H1 (cell line): ENCODE results near the gene PALM. TPM values are rescaled to one million over a fixed set of nuclear protein-coding genes. Genes with fewer than 3 reads are reported as not detected.
"Not testable (repeated sequence)": the region's sequence is repeated elsewhere in the genome, so short reads cannot be mapped to it uniquely, and the experiment has no call there.

Experiments used
- CTCF ChIA-PET: fragments of 300-600 bp; sonication (Branson Sonifier 250); formaldehyde crosslinking; loops from one replicate; lab custom pipeline; 2021; ENCODE audit not compliant: partially characterized antibody; lab: Charles Lee
- POLR2A ChIA-PET: fragments of 300-600 bp; sonication (Branson Sonifier 250); formaldehyde crosslinking; loops from one replicate; lab custom pipeline; 2021; ENCODE audit warnings: inconsistent platforms; ENCODE audit not compliant: partially characterized antibody; lab: Charles Lee
- DNase-seq, 2 experiments: peaks; one replicate each; pipeline versions ENCODE4 v3.0.0 to v3.0.0-alpha.2; 2010 to 2022; ENCODE audit warnings: low spot score in 2 of 2, low read depth in 1 of 2, mixed read lengths in 1 of 2
- FAIRE-seq: peaks from 2 replicates; lab custom pipeline; 2011; peaks lifted over from hg19 to GRCh38; lab: Jason Lieb, UNC
- H2AFZ ChIP-seq: 2 replicates; pipeline ENCODE4 v1.8.1; 2012; ENCODE audit warnings: low read length, inconsistent platforms
- H2AK5ac ChIP-seq: 2 replicates; pipeline ENCODE4 v1.6.1; 2013; ENCODE audit warnings: low read depth, low read length
- H2BK120ac ChIP-seq: replicated peaks from 2 replicates; pipeline ENCODE3; 2013; ENCODE audit warnings: low read depth, low read length, inconsistent platforms
- H2BK12ac ChIP-seq: 2 replicates; pipeline ENCODE4 v1.6.1; 2013; ENCODE audit warnings: low read depth, low read length
- H2BK15ac ChIP-seq: 2 replicates; pipeline ENCODE4 v1.6.1; 2013; ENCODE audit warnings: low read length
- H2BK20ac ChIP-seq: 2 replicates; pipeline ENCODE4 v1.6.1; 2013; ENCODE audit warnings: low read length
- H2BK5ac ChIP-seq: 2 replicates; pipeline ENCODE4 v1.6.1; 2013; ENCODE audit warnings: low read depth, low read length
- H3K14ac ChIP-seq: 2 replicates; pipeline ENCODE4 v1.6.1; 2013; ENCODE audit warnings: inconsistent platforms; ENCODE audit not compliant: insufficient read length
- H3K18ac ChIP-seq: 2 replicates; pipeline ENCODE4 v1.6.1; 2013; ENCODE audit warnings: low read length; ENCODE audit errors: extremely low read depth
- H3K23ac ChIP-seq: 2 replicates; pipeline ENCODE4 v1.6.1; 2013; ENCODE audit warnings: inconsistent platforms; ENCODE audit not compliant: insufficient read length
- H3K23me2 ChIP-seq: 2 replicates; pipeline ENCODE4 v1.6.1; 2013; ENCODE audit warnings: low read depth, low read length
- H3K27ac ChIP-seq: 2 replicates; pipeline ENCODE4 v1.6.1; 2011; ENCODE audit warnings: low read depth, low read length, inconsistent platforms
- H3K27me3 ChIP-seq, 4 experiments: replicated peaks in 1 of 4; 1 replicate in 1 of 4; 2 replicates in 3 of 4; pipeline versions ENCODE4 v1.6.1 to v1.8.1; 2011 to 2013; ENCODE audit warnings: low read length in 3 of 4, mild to moderate bottlenecking in 3 of 4, inconsistent platforms in 2 of 4, mixed read lengths in 2 of 4, moderate library complexity in 1 of 4; ENCODE audit not compliant: control insufficient read depth in 3 of 4, insufficient read depth in 3 of 4; ENCODE audit errors: extremely low read depth in 1 of 4
- H3K36me3 ChIP-seq, 4 experiments: 2 replicates each; pipeline versions ENCODE4 v1.6.1 to v1.8.1; 2011 to 2013; ENCODE audit warnings: mild to moderate bottlenecking in 4 of 4, low read length in 3 of 4, moderate library complexity in 2 of 4, control low read depth in 1 of 4, inconsistent platforms in 1 of 4; ENCODE audit not compliant: insufficient read depth in 4 of 4, control insufficient read depth in 2 of 4
- H3K4ac ChIP-seq: replicated peaks from 2 replicates; pipeline ENCODE3; 2013; ENCODE audit warnings: low read length, low read depth, mixed read lengths, inconsistent platforms; ENCODE audit not compliant: insufficient read length
- H3K4me1 ChIP-seq, 4 experiments: replicated peaks in 1 of 4; 1 replicate in 1 of 4; 2 replicates in 3 of 4; pipeline versions ENCODE4 v1.6.1 to v1.8.1; 2011 to 2013; ENCODE audit warnings: low read length in 3 of 4, inconsistent platforms in 2 of 4, mixed read lengths in 1 of 4; ENCODE audit not compliant: insufficient read depth in 4 of 4, control insufficient read depth in 3 of 4
- H3K4me2 ChIP-seq, 2 experiments: 2 replicates each; pipeline versions ENCODE4 v1.6.1 to v1.8.1; 2011 to 2013; ENCODE audit warnings: low read depth in 2 of 2, low read length in 2 of 2, control low read depth in 1 of 2, inconsistent platforms in 1 of 2, mild to moderate bottlenecking in 1 of 2; ENCODE audit not compliant: insufficient read depth in 1 of 2
- H3K4me3 ChIP-seq, 4 experiments: fragments of 200-600, 300-600 bp in 1 of 4; sonication (generic), shearing (Covaris generic), sonication (Bioruptor Twin) in 1 of 4; 2 replicates each; pipeline versions ENCODE4 v1.5.1 to v1.8.1; 2011 to 2016; ENCODE audit warnings: low read length in 4 of 4, low read depth in 3 of 4, control low read depth in 2 of 4, inconsistent platforms in 2 of 4, mild to moderate bottlenecking in 2 of 4, mixed read lengths in 1 of 4, moderate library complexity in 1 of 4; ENCODE audit not compliant: insufficient read depth in 2 of 4; ENCODE audit errors: extremely low read depth in 1 of 4
- H3K56ac ChIP-seq: replicated peaks from 2 replicates; pipeline ENCODE3; 2013; ENCODE audit warnings: low read depth, mild to moderate bottlenecking, mixed read lengths, low read length, inconsistent platforms; ENCODE audit not compliant: insufficient read length
- H3K79me1 ChIP-seq: 2 replicates; pipeline ENCODE4 v1.6.1; 2013; ENCODE audit warnings: low read depth, low read length, control low read depth
- H3K79me2 ChIP-seq, 2 experiments: 2 replicates each; pipeline versions ENCODE4 v1.6.1 to v1.8.1; 2012 to 2013; ENCODE audit warnings: low read length in 2 of 2, mild to moderate bottlenecking in 2 of 2, inconsistent platforms in 1 of 2; ENCODE audit not compliant: insufficient read depth in 2 of 2, control insufficient read depth in 1 of 2
- H3K9ac ChIP-seq, 4 experiments: replicated peaks in 1 of 4; 1 replicate in 1 of 4; 2 replicates in 3 of 4; pipeline versions ENCODE4 v1.6.1 to v1.8.1; 2011 to 2013; ENCODE audit warnings: low read depth in 3 of 4, low read length in 3 of 4, control low read depth in 2 of 4, mild to moderate bottlenecking in 2 of 4, moderate library complexity in 2 of 4, inconsistent platforms in 1 of 4; ENCODE audit errors: extremely low read depth in 1 of 4
- H3K9me3 ChIP-seq, 2 experiments: 2 replicates each; pipeline versions ENCODE4 v1.6.1 to v1.8.1; 2012 to 2013; ENCODE audit warnings: mild to moderate bottlenecking in 2 of 2, moderate library complexity in 2 of 2, control low read depth in 1 of 2, inconsistent platforms in 1 of 2, low read depth in 1 of 2, low read length in 1 of 2, mixed read lengths in 1 of 2; ENCODE audit not compliant: insufficient read depth in 2 of 2
- H4K20me1 ChIP-seq, 2 experiments: replicated peaks in 1 of 2; 2 replicates each; pipeline versions ENCODE3 to v1.8.1; 2011 to 2013; ENCODE audit warnings: inconsistent platforms in 2 of 2, low read length in 2 of 2, mild to moderate bottlenecking in 1 of 2; ENCODE audit not compliant: insufficient read depth in 2 of 2, control insufficient read depth in 1 of 2
- H4K5ac ChIP-seq: 2 replicates; pipeline ENCODE4 v1.6.1; 2013; ENCODE audit warnings: low read length, low read depth, mixed read lengths, inconsistent platforms; ENCODE audit not compliant: insufficient read length
- H4K8ac ChIP-seq: 2 replicates; pipeline ENCODE4 v1.8.0; 2013; ENCODE audit warnings: mild to moderate bottlenecking, moderate library complexity, low read length, inconsistent platforms; ENCODE audit not compliant: insufficient read depth; ENCODE audit errors: extremely low read depth
- H4K91ac ChIP-seq: replicated peaks from 2 replicates; pipeline ENCODE3; 2013; ENCODE audit warnings: low read length, mixed read lengths, inconsistent platforms; ENCODE audit not compliant: insufficient read length
- WGBS, 2 experiments: shearing (Covaris generic) in 1 of 2; methylation state at CpG; one replicate each; pipeline versions ENCODE4 v1.1.6 to v1.1.7; 2013 to 2015; ENCODE audit warnings: low lambda C conversion rate in 2 of 2, mixed read lengths in 2 of 2, inconsistent platforms in 1 of 2, low coverage in 1 of 2, missing lambda C conversion rate in 1 of 2; ENCODE audit not compliant: insufficient replicate concordance in 2 of 2, insufficient coverage in 1 of 2, insufficient read length in 1 of 2; ENCODE audit errors: extremely low coverage in 1 of 2, missing lambda C conversion rate in 1 of 2; 5-methylcytosine and 5-hydroxymethylcytosine counted together
- polyA plus RNA-seq, 7 experiments: library from polyadenylated mRNA; depleted of rRNA in 3 of 7; stranded (reverse) in 5 of 7; unstranded in 2 of 7; fragments of >200 nt in 5 of 7; fragments of 200-250 nt in 2 of 7; gene quantifications; 1 replicate in 5 of 7; 2 replicates in 1 of 7; 4 replicates in 1 of 7; pipeline versions ENCODE4 v1.2.1 to v1.2.3, GENCODE V29; 2011 to 2013; ENCODE audit warnings: missing spikeins in 2 of 7, mixed read lengths in 2 of 7
- total RNA-seq: library from RNA; stranded (reverse); fragmentation: NEBNext Ultra II Directional; extraction: Animal tissue kit (Norgen Biotek cat#: 25700); gene quantifications from 2 replicates; pipeline ENCODE4 v1.2.1, GENCODE V29; 2021

The PALM gene
- total and polyA plus RNA-seq, 2 of the 8 experiments (the other 6 are each of a cell fraction or from before 2014, with no cell fraction given), result 5.7 to 16.5 TPM

- H2BK120ac ChIP-seq, H4K20me1 ChIP-seq, H2BK5ac ChIP-seq, H3K79me1 ChIP-seq, DNase-seq, H3K4me1 ChIP-seq, H2BK20ac ChIP-seq, H3K36me3 ChIP-seq, H3K14ac ChIP-seq, FAIRE-seq, H3K9ac ChIP-seq, H2BK15ac ChIP-seq, H3K18ac ChIP-seq, H2AK5ac ChIP-seq, H4K8ac ChIP-seq, H3K23me2 ChIP-seq, H3K79me2 ChIP-seq, H4K5ac ChIP-seq, H3K4ac ChIP-seq, H3K4me3 ChIP-seq, H3K9me3 ChIP-seq, H3K56ac ChIP-seq, H3K27me3 ChIP-seq, H3K27ac ChIP-seq, H2AFZ ChIP-seq, H3K23ac ChIP-seq, H2BK12ac ChIP-seq, H3K4me2 ChIP-seq, H4K91ac ChIP-seq: not testable (repeated sequence)
- 90% methylated on average over 15 of the region's 15 CpGs; no CpG with 5 or more reads in 1 of the 2 experiments for WGBS, 2 experiments
- POLR2A ChIA-PET, result interaction anchor here (1.3 kb wide), 1 partner anchor 100 kb away, joined by 3 read pairs; no protein-coding TSS in a partner anchor
- CTCF ChIA-PET, result interaction anchor here (0.6 to 1.9 kb wide), 3 partner anchors 9 to 272 kb away, joined by 3 to 16 read pairs (median 3); no protein-coding TSS in a partner anchor
Observed at GRCh38 chr19:698529-698928, 10.2 kb upstream of the PALM start.
